Prostate gland (tissue), 2 donors: ENCODE results near the gene C1orf87.

Source experiments
- POLR2A ChIP-seq: fragments of 450-650 bp; IDR thresholded peaks from one replicate; pipeline ENCODE4 v1.6.1; 2016; ENCODE audit warnings: antibody characterized with exemption, mild to moderate bottlenecking
- TF ChIP-seq, protein P1 (sequence below), 4 experiments: fragments of 200-600 bp in 2 of 4; fragments of 450-650 bp in 2 of 4; sonication (generic) in 2 of 4; IDR thresholded peaks; 1 replicate in 3 of 4; 2 replicates in 1 of 4; pipeline ENCODE4 v1.5.1; 2016 to 2019; ENCODE audit warnings: antibody characterized with exemption in 4 of 4, mild to moderate bottlenecking in 2 of 4, moderate library complexity in 2 of 4

DNA sequence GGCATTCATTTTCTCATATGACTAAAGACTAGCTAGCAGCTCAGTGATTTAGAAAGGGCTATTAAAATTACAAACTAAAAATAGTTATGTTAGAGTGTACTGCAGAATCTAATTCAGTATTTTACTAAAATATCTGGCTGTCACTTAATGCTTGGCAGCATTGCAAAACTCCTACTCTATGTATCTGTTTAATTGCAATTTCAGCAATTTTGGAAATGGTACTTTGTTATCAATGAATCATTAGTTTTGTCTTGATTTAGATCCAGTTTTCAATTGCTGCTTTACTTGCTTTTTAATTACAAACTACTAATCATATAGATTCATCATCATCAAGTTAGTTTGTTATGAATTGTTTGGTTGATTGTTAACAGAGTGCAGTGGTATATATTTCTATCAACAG is 19.2 kb downstream of the C1orf87 start:
- TF ChIP-seq, protein P1, sequence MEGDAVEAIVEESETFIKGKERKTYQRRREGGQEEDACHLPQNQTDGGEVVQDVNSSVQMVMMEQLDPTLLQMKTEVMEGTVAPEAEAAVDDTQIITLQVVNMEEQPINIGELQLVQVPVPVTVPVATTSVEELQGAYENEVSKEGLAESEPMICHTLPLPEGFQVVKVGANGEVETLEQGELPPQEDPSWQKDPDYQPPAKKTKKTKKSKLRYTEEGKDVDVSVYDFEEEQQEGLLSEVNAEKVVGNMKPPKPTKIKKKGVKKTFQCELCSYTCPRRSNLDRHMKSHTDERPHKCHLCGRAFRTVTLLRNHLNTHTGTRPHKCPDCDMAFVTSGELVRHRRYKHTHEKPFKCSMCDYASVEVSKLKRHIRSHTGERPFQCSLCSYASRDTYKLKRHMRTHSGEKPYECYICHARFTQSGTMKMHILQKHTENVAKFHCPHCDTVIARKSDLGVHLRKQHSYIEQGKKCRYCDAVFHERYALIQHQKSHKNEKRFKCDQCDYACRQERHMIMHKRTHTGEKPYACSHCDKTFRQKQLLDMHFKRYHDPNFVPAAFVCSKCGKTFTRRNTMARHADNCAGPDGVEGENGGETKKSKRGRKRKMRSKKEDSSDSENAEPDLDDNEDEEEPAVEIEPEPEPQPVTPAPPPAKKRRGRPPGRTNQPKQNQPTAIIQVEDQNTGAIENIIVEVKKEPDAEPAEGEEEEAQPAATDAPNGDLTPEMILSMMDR (IDR thresholded peaks at IDR 0.05): no peak
- no peak for TF ChIP-seq POLR2A
